ENCODE results near the gene MAP2K5.

The MAP2K5 gene

GRCh38 chr15:67732164-67732563 lies 189.7 kb downstream of the MAP2K5 start:
- Histone ChIP-seq H3K79me2 (ENCODE audit: insufficient read depth, low read length) (no peaks in the 10 kb centered on the region), H3K36me3 (ENCODE audit: insufficient read depth, low read length) (no peaks in the 10 kb centered on the region), H3K9ac (ENCODE audit: low read length) (no peak overlapping the region), H2AFZ (ENCODE audit: low read length) (no peak overlapping the region), H3F3A (ENCODE audit: insufficient read depth, low read length) (no peaks in the 10 kb centered on the region), H3K9me2 (ENCODE audit: low read depth, low read length) (no peaks in the 10 kb centered on the region), H3K27me3 (ENCODE audit: insufficient read depth, low read length) (no peaks in the 10 kb centered on the region), H4K20me1 (ENCODE audit: insufficient read depth, low read length) (no peaks in the 10 kb centered on the region), H3K4me1 (ENCODE audit: insufficient read depth, low read length, severe bottlenecking) (peaks cover 5% of the 10 kb centered on the region), H3K4me2 (ENCODE audit: low read length) (no peak overlapping the region), H3K9me3 (ENCODE audit: low read length) (no peaks in the 10 kb centered on the region), H3K27ac (ENCODE audit: low read depth, low read length, poor library complexity, severe bottlenecking) (no peak overlapping the region), H3K4me3 (ENCODE audit: low read depth, low read length, poor library complexity, severe bottlenecking) (no peak overlapping the region)
- no peak for TF ChIP-seq CTCF (IDR thresholded peaks at IDR 0.05; ENCODE audit: low read length)
- no peak for TF ChIP-seq EZH2 (IDR thresholded peaks at IDR 0.05; ENCODE audit: borderline replicate concordance, low read length)

- Histone ChIP-seq H3K79me2 (ENCODE audit: insufficient read depth, low read length) (no peaks in the 10 kb centered on the region), H3K9me3 (ENCODE audit: low read length) (no peaks in the 10 kb centered on the region), H3K27me3 (ENCODE audit: insufficient read depth, low read length) (no peaks in the 10 kb centered on the region), H3K4me2 (ENCODE audit: low read length) (no peak overlapping the region), H3F3A (ENCODE audit: insufficient read depth, low read length) (no peaks in the 10 kb centered on the region), H3K4me3 (ENCODE audit: low read depth, low read length, poor library complexity, severe bottlenecking) (no peak overlapping the region), H4K20me1 (ENCODE audit: insufficient read depth, low read length) (no peaks in the 10 kb centered on the region), H2AFZ (ENCODE audit: low read length) (no peak overlapping the region), H3K9me2 (ENCODE audit: low read depth, low read length) (no peaks in the 10 kb centered on the region), H3K4me1 (ENCODE audit: insufficient read depth, low read length, severe bottlenecking) (peaks cover 5% of the 10 kb centered on the region), H3K9ac (ENCODE audit: low read length) (no peak overlapping the region), H3K27ac (ENCODE audit: low read depth, low read length, poor library complexity, severe bottlenecking) (no peak overlapping the region), H3K36me3 (ENCODE audit: insufficient read depth, low read length) (no peaks in the 10 kb centered on the region)
- TF ChIP-seq CTCF (IDR thresholded peaks at IDR 0.05; ENCODE audit: low read length) (no peak), EZH2 (IDR thresholded peaks at IDR 0.05; ENCODE audit: borderline replicate concordance, low read length) (no peak)
Observed at GRCh38 chr15:67732671-67733374, 190.3 kb downstream of the MAP2K5 start.

- TF ChIP-seq CTCF (IDR thresholded peaks at IDR 0.05; ENCODE audit: low read length): no peak
- TF ChIP-seq EZH2 (IDR thresholded peaks at IDR 0.05; ENCODE audit: borderline replicate concordance, low read length): no peak
- H3K4me1 ChIP-seq (ENCODE audit: insufficient read depth, low read length, severe bottlenecking): peaks cover 5% of the 10 kb centered on the region
- H3K9me3 ChIP-seq (ENCODE audit: low read length): no peaks in the 10 kb centered on the region
- H2AFZ ChIP-seq (ENCODE audit: low read length): no peak overlapping the region
- no peak overlapping the region for H3K4me3 ChIP-seq (ENCODE audit: low read depth, low read length, poor library complexity, severe bottlenecking)
- H3K36me3 ChIP-seq (ENCODE audit: insufficient read depth, low read length): no peaks in the 10 kb centered on the region
- H4K20me1 ChIP-seq (ENCODE audit: insufficient read depth, low read length): no peaks in the 10 kb centered on the region
- H3K9me2 ChIP-seq (ENCODE audit: low read depth, low read length): no peaks in the 10 kb centered on the region
- no peaks in the 10 kb centered on the region for H3F3A ChIP-seq (ENCODE audit: insufficient read depth, low read length)
- H3K27me3 ChIP-seq (ENCODE audit: insufficient read depth, low read length): no peaks in the 10 kb centered on the region
- H3K9ac ChIP-seq (ENCODE audit: low read length): no peak overlapping the region
- no peak overlapping the region for H3K4me2 ChIP-seq (ENCODE audit: low read length)
- no peak overlapping the region for H3K27ac ChIP-seq (ENCODE audit: low read depth, low read length, poor library complexity, severe bottlenecking)
- no peaks in the 10 kb centered on the region for H3K79me2 ChIP-seq (ENCODE audit: insufficient read depth, low read length)
Observed at GRCh38 chr15:67735896-67736295, 193.4 kb downstream of the MAP2K5 start.

All from OCI-LY1 (cell line).